H4 (cell line): ENCODE results near the gene SERP2. TPM values are rescaled to one million over a fixed set of nuclear protein-coding genes. Genes with fewer than 3 reads are reported as not detected.

ENCODE experiments used
- DNase-seq: peaks from one replicate; pipeline ENCODE4 v3.0.0-alpha.2; 2015; ENCODE audit warnings: low spot score
- total RNA-seq: library from RNA; depleted of rRNA; stranded (reverse); fragments of >200 nt; shearing (Covaris generic); gene quantifications from 2 replicates; pipeline ENCODE4 v1.2.3, GENCODE V29; 2014; rRNA removed

SERP2 gene
- total RNA-seq, 1 experiment from 2014 or later: not detected

DNA sequence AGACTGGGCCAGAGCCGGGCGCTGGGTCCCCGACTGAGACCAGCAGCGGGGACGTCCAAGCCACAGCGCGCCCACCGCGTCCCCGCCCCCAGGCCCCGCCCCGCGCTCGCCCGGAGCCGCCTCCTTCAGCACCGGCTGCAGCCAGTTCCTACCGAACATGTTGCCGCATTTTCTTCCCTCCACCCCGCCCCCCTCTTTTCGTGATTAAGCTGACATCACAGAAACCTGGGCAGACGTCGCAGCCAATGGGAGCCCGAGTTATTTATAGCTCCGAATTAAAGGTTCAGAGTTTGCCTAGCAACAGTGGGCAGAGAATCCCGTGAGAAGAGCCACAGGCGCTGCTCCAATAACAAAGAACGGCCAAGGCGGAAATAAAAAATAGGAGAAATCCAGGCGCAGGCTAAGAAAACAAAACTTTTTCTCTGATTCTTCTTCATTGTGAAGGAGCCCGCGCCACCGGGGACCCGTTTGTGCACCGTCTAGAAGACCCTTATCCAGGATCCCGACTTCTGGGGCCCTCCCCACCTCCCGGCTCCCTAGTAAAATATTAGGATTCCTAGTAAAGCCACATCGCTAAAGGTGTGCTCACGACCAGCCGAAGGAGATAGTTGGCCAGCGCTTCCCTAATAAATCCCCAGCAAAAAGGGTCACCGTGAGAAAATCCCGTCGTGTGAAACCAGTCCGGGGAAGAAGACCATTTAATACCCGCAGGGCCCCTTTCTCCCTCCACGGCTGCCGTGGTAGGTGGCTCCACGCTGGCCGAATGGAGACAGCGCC is 61.7 kb downstream of the SERP2 start:
- DNase-seq: peak; percentile 95

DNA sequence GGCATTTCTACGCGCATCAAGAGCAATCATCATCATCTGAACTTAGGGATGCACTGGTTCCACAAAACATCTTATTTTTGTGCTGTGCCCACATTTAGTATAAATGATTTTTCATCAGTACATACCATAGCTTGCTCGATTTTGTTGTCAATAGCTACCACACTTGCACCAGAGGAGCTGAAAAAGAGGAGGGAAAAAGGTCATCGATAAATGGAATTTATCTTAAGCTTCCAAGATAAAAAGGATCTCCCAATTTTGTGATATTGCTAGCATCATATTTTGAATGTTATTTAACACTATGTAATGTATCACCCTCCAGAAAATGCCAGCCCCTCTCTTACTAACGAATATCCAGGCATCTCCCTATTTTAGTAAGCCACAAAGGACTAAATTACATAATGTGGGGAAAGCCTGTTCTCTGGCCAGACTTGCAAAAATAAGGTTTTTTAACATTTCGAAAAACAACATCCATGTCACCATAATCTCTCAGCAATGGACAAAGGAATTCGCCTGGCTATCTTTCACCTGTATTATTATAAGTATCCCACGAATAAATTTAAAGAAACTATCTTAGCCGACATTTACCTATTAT is 62.4 kb downstream of the SERP2 start:
- no peak for DNase-seq

DNA sequence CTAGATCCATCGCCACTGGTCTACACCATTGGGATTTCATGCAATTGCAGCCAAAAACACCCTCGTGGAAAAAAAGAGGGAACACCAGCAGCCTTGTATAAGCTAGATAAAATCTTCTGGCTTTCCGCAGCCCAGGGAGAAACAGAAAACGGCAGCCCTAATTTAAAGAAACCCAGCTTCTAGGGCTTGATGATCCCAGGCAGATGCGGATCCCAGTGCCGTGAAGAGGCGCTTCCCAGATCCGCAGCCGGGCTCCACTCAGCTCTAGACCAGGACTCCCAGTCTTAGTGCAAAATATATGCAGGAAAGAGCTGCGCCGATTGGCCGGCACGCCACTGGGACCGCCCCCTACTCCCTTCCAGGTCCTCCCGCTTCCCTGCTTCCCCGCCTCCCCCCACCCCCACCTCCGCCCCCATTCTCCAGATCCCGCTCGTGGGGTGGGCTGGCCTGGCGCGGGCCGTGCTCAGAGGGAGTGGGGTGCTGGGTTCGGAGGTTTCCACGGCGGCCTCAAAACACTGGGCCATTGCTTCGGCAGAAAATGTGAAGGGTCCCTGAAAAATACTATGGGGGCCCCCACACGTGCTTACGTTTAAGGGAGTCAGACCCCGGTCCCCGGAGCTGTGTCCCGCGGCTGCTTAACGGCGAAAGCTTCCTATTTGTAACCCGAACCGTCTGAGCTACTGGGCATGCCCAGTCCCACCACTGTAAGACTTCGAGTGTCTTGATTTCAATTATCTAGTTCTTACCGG is 63.1 kb downstream of the SERP2 start:
- peak; percentile 85 for DNase-seq

DNA sequence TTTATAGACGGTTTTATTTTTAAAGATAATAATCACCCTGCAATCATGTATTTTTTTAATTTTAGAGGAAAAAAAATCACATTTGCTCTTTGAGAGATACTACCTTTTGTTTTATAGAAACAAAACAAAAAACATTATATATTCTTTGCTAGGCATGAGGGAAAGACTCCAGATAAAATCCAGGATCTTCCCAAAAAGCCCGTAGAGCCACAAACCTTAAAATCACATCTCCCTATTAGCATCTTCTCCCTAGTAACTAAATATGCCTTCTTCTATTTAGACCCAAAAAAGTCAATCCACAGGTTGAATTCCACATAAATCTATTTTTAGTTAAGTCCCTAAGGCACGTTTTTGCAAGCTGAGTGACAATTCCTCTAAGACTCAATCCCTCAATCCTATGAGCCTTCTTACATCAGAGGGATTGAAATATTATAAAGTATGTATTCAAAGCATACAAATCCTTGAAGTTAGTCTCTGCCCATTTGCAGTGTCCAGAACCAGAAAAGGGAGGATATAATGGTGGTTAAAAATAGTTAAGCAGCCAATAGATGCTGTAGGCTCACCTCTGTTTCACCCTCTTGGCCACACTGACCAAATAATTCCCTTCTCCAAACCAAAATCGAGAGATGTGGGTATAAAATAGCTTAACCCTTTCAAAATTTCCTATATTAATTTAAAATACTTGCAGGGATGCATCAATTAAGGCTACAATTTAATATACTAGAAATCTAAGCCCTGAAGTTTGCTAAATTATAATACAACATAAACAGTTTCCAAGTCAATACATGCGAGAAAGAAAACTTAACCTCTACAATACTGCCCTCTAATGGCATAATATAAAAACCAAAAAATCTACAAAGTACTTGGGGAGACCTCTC is 64.0 kb downstream of the SERP2 start:
- DNase-seq: no peak

DNA sequence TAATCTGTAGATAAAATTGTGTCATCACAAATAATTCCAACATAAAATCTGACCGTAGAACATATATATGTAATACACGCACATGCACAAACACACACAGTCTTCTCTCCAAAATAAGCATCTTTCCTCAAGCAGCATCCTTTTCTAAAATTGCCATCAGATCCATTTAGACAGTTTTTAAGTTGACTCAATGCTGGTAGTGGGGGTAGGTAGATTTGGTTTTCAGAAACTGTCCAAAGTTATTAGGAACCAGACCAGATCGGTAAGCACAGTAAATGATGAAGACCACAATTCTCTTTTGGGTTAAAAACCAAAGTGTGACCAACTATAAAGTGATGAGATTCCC is 64.6 kb downstream of the SERP2 start:
- no peak for DNase-seq

DNA sequence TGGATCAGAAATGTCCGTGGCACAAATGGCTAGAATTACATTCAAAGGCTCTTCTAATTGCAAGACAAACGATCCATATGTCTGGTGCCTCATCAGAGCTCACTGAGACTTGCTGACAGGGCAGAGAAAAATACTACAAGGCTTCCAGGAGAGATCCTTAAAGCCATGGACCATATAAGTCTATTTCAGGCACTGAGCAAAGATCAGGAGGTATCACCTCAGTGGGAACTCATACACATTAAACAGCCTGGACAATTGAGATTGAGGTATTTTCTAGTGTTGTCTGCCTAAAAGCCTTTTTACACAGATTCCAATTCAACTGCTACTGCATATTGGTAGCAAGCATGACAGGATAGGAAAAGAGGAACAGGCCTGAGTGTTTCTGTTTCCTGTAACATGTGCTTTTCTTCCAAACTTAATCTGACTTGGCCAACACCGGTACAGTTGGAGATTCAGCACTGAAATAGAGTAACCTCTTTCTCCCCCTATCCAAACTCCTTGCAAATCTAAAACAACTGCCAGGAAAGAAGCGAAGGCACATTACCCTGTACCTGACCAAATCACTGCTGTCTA is 65.9 kb downstream of the SERP2 start:
- no peak for DNase-seq

DNA sequence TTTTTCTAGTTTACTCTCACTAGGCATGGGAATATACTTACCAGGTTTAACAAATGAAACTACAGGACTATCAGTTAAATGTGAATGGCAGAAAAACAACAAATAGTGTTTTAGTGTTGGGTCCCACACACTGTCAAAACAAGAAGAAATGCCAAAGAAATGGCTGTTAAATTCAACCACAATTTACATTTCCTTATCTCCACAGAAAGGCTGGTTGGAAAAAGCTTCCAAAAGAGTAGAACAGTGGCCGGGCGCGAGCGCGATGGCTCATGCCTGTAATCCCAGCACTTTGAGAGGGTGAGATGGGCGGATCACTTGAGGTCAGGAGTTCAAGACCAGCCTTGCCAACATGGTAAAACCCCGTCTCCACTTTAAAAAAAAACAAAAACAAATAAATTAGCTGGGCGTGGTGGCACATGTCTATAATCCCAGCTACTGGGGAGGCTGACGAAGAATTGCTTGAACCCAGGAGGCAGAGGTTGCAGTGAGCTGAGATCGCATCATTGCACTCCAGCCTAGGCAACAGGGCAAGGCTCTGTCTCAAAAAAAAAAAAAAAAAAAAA is 66.5 kb downstream of the SERP2 start:
- DNase-seq: peak; percentile 57

Other genes starting within 250 kb of the SERP2 start
- 30.1 and 35.9 TPM in 2 replicates for gene TSC22D1, start 202.5 kb downstream of the SERP2 start, total RNA-seq